Activated naive CD4-positive, alpha-beta T cell treated with anti-CD3 and anti-CD28 coated beads, Interleukin-2, amount 50 U/mL, for 16 hours (primary cell): ENCODE measurements around the gene GLDN.

Source experiments
- DNase-seq: peaks from one replicate; pipeline ENCODE4 v3.0.0-alpha.2; 2020

GLDN gene

DNA sequence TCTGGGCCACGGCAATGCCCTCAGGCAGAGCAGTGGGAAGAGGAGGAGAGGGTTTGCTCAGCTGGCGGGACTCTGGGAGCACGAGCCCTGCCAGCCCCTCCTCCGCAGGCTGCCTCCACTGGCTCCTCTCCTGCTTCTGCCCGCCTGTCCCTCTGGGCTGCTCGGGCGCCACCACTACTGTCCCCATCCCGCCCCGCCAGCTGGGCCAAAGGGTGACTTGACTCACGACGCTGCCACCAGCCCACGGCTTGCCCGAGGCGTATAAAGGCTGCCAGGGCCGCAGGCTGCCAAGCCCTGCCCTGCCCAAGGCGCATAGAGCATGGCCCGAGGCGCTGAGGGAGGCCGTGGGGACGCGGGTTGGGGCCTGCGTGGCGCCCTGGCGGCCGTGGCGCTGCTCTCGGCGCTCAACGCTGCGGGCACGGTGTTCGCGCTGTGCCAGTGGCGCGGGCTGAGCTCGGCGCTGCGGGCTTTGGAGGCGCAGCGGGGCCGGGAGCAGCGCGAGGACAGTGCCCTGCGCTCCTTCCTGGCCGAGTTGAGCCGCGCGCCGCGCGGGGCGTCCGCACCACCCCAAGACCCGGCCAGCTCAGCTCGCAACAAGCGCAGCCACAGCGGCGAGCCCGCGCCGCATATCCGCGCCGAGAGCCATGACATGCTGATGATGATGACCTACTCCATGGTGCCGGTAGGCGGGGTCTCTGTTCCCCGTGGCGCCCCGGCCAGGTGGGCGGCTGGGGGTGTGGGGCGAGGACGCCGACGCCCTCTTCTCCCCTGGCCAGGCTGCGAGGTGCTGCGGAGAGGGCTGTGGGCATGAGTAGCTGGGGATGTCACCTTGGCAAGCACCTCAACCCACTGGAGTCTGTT, at the start of gene GLDN:
Gene GLDN (plus strand): TSS at position 290 of the 861 bp plus-strand sequence. CDS start 30 bp downstream, at position 320.
- no peak for DNase-seq

DNA sequence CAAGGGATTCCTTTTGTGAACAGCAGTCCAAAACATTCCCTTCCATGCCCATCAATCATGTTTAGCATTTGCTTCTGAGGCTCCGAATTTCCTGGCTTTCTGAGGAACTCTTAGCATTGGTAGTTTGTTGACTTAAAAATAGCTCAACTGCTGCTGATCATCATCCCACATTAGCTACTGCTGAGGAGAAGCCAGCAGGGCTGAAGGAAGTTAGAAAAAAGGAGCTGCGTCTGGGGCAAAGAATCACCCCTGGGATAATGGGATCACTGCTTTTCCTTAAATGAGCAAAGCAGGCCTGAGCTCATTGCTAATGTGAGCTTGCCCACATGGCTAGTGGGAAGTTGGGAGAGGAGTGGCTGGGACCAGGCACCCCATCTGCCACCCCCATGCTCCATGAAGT, 42.8 kb upstream of the GLDN start:
- DNase-seq: no peak

DNA sequence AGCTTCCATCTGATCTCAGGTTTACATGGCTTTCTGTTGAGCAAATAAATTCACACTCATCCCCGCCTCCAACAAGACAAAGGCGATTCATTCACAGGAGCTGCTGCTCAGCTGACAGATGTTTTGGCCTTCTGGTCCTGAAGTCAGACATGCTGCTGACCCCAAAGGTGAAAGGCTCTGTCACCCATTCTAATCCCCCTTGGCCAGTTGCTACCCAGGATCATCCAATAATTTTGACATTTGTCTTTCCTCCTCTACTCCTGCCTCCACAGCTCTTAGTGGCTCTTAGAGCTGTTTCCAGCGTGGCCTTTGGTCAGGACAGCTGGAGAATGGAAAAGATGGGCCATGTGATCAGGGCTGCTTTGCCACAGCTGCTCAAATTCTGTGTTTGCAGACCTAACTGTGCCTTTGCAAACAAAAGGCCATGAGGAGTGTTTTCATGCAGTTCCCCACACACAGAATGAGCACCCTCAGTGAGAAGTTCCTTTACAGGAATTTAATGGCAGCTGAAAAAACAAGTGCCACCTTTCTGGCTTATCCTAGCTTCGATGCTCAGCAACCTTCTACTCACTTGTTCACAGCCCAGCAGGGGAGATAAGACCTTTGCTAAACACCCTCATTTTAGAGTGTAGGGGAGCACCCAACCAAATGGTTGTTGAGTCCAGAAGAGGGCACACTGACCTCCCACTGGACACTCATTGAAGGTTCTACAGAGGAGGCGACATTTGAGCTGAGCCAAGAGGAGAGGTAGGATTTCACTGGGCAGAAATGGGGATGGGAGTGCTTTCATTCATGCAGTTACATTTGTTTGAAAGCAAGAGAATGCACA, 42.1 kb upstream of the GLDN start:
- no peak for DNase-seq

DNA sequence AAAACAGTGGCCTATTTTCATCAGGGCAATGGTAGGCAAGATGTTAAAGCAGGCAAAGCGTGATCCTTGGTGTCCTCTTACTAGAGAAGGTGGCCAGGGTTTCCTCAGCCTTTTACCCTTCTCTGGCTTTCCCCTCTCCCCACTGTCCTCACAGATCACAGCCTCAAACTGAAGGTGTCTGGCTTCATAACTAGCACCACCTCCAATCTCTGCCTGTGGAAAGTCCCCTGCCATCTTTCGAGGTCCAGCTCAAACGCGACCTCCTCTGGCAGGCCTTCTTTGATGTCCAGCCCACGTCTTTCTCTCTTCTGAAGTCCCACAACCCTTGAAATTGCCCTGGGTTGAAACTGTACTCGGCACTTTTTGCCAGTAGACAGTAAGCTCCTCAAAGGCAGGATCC, 39.0 kb upstream of the GLDN start:
- DNase-seq: no peak

DNA sequence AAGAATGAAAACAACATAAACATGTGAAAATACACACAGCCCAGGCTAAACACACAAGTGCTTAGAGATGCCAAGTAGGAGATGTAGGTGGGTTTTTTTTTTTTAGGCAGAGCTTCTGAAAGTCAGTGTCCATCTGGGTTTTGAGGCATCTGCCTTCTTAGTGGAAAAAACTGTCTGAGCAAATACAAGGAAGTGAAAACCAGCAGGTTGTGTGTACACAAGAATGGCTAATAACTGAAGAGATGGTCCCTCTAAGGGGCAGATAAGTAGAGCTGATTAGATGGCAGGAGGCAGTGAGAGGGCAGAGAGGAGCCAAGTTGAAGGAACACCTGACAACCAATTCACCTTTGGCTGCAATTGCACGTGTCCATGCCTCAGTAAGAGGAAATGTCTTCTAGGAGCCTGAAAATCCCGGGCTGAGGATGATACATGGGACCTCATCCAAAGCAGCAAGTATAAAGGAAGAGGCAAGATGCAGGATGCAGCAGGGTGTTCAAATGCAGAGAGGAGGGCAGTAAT, 37.9 kb upstream of the GLDN start:
- DNase-seq: no peak

DNA sequence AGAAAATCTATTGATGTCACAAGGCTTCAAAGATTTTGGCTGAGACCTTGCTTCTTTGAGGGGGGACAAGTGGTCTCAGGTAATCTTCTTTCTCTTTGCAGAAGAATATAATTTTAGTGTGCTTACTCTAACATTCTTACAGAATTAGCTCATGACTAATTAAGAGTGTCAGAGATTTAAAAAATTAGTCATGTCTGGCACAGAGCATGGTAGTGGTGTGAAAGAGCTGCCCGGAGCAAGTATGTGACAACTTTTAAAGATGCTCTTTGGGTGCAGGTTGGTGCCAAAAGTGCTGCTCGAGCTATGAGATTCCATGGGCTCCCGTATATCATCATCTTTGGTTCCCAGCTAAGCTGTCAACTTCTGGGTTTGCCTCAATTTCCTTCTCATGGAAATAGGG, 34.1 kb upstream of the GLDN start:
- no peak for DNase-seq

DNA sequence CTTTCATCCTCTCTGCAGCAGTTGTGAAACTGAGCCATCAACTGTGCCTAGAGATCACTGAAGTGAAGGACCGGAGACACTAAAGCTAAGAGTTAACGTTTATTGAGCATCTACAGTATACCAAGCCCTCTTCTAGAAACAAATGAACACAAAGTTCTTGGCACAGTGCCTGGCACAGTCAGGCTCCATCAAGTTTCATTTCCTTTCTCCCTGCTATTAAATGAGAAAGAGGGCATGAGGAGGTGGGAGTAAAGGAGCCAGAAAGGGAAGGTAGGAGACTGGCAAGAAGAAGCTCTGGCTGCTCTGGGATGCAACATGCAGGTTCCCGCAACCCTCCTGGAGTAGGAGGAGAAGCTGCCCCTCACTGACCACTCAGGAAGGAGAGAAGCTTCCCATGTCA, 33.6 kb upstream of the GLDN start:
- DNase-seq: no peak

DNA sequence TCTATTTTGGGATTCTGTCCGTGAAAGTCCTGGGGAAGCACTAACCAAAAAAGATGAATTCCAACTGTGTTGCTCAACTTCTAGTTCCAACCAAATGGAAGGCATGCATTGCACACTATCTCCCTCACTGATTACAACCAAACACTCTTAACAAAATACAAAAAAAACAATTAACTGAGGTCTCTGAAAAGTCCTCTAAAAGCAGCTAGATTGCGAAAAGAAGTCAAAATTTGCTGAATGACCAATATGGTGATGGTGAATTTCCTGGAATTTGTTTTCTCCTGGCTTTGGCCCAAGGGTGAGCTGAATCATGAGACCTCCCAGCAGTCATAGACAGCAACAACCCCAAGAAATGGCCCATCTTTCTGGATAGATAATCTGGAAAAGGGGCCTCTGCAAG, 31.4 kb upstream of the GLDN start:
- DNase-seq: no peak

DNA sequence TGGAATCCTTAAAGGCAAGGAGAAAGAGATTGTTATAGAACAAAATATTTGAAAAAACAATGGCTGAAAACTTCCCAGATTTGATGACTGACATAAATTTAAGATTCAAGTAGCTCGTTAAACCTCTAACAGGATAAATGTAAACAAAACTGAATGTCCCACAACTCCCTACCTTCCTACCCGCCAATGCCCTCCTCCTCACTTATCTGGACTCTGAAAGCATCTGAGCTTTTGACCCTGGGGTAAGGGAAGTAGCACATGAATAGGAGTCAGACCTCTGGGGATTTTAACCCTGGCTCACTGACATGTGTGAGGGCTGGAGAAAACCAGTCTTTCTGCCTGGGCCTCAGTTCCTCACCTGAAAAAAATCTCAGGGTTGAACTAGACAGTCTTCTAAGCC, 29.9 kb upstream of the GLDN start:
- DNase-seq: no peak

DNA sequence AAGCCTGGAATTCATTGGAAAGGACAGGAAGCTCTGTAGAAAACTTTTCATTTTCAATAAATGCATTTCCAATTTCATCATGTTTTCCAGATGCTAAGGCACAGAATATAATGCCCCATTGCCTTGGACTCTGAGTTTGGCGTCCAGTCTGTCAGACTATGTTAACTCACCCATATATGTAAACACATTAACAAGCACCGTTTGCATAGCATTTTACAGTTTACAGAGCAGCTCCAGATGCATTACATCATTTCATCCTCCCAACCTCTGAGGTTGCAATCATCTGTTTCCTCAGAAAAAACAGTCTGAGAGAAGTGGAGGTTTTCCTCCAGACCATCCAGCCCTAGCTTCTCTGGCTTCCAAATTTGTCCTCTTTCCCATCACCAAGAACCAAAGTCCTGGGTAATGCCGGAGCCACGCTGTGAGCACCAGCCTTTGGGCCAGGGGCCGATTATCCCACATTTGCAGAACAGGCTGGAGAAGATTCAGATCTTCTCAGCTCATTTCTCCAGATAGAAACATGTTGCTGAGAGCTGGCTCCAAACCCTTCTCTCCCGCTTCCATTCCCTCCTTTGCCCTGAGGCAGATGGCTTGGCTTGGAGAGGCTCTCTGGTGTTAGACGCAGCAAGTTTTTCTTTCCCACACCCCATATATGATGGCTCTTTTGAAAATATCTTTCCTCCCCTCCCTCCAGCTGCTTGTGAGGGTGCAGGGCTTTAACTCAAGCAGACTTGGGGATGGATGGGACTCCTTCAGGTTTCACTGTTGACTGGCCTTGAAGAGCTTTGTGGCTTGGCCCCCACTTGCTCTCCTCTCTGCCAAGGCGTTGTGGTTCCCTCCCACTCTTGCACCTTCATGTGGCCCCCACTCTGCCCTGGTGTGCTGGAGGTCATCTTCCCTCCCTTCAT, 29.0 kb upstream of the GLDN start:
- no peak for DNase-seq

DNA sequence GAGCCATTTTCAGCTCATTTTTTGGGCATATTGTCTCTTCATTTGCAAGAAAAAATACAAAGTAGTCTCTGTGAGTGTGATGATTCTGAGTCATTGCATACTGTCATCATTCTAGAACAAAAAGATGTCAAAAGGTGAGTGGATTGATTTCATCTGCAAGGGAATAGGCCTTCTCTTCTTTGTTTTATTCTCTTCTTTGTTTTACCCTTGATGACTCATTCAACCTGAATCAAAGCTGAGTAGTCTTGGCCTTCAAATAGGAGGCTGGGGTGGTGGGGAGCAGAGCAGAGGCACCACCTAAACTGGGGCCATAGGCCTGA, 28.4 kb upstream of the GLDN start:
- no peak for DNase-seq

DNA sequence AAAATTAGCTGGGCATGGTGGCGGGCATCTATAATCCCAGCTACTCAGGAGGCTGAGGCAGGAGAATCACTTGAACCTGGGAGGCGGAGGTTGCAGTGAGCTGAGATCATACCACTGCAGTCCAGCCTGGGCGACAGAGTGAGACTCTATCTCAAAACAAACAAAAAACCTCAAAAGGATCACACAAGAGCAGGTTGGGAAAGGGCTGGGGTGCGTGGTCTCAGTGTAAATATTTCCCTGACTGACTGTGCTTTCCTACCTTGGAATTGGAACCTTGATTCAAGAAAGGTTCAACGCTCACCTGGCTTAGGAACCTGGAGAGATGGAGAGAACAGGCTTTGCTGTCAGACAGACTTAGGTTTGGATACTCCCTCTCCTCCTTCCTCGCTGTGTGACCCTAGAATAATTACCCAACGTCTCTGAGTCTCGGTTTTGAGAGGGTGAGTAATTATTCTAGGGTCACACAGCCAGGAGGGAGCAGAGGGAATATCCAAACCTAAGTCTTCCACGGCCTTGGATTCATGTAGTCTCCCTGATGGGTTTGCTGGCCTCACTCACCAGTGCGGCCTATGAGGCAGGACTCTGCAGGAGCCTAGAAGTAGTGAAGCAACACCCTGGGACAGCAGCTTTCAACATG, 27.7 kb upstream of the GLDN start:
- no peak for DNase-seq

DNA sequence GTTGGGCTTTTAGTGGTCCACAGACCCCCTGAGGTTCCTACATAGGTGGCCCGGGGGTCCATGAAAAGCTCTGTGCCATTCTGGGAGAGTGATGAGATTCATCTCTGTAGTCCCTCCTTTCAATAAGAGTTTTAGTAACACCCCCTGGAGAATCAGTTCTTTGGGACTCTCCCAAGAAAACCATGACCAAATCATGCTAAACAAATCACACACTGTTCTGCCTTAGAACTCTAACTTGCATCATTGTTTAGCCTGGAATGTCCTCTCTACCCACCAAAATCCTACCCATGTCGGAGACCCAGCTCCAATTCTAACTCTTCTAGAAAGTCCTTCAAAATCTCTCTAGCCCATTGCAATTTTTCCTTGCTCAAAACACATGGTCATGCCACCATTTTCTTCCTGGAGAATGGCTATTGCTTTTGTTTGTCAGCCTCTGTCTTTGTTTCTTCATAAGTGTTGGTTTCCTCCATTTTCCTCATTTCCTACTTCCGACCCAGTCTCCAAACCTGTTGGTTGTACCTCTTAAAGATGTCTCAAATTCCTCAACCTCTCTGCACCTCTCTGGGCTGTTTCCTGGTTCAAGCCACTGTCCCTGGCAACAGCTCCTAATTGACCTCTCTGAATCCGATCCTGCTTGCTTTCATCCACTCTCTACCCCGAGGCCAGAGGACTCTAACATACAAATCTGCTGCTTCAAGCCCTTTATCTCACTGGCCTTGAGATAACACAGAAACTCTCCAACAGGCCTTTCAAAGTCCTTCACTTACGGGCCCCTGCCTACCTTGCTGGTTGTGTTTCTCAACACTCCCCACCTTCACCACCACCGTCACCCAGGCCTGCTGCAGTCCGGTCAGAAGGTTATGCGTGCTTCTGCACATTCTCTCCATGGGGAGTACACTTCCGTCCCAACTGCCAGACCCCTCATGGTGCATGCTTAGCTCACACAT, 26.8 kb upstream of the GLDN start:
- DNase-seq: no peak

DNA sequence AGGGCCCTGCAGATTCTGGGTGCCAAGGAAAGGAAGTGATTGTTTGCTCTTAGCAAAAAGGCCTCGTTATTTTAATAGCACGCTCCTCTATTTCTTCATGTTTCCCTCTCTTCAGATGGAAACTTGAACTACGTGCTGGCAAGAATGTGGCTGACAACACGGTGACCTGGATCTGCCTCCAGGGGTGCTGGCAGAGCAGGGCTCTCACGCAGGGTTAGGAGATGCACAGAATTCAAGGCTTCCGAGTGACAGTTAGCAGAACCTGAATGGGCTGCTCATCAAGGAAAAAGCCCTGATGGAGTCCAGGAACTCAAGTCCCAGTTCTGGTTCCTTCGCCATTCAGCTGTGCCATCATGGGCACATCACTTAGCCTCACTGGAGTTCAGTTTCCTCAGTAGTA, 25.7 kb upstream of the GLDN start:
- DNase-seq: no peak

DNA sequence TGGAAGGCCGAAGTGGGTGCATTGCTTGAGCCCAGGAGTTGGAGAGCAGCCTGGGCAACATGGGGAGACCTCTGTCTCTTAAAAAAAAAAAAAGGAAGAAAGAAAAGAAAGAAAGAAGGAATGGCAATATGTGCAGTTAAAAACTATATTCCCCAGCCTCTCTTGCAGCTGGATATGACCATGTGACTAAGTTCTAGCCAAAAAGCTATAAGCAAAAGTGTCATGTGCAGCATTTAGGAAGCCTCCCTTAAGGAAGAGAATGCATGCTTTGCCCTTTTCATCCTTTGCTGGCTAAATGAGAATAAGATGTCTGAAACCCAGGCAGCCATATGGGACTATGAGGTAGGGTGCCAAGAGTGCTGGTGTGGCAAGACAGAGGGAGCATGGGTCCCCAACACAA, 24.8 kb upstream of the GLDN start:
- no peak for DNase-seq

DNA sequence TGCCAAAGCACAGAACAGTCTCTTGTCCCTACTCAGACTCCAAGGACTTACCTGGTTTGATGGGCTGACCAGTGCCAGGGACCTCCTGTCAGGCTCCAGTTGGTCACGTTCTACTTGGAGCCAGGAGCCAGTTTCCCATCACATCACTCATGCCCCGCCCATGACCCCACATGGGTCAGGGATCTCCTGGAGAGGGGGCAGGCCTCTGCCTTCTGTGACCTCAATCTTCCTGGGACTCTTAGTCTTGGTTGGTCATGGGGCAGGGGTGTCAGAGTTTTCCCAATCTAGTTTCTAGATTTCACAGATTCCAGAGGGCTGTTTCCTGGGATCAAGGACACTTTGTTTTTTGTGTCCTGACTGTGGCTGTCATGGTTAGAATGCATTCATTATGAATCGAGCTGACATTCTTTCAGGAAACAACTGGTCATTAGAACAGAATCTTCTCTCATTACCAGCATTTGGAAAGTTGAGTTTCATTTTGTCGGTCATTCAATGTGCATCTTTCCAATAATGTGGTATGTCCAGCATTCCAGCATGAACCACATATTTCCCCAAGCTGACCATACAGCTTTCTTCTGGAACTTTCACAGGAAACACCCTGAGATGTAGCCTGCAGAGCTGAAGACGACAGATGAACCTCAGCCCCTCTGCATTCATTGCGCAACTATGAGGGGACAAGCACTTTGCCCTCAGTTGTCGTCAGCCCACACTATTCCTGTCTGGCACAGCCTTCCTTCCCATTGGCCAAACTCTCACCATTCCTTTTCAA, 22.9 kb upstream of the GLDN start:
- no peak for DNase-seq

DNA sequence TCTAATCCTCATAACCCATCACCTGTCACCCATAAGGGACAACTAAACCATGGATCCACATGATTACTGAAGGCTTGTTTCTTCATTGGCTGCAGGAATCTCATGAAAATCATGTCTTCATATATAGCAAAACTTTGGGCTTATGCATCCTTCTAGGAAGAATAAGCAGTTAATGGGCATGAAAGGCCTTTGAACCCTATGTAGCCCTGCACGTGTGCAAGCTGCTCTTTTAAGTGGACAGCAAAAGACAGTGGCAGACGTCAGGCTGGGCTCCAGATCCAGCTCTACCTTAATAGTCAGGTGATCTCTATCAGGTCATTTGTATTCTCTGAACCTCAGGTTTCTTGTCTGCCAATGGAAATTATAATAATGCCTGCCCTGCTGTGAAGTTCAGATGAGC, 21.9 kb upstream of the GLDN start:
- DNase-seq: no peak

DNA sequence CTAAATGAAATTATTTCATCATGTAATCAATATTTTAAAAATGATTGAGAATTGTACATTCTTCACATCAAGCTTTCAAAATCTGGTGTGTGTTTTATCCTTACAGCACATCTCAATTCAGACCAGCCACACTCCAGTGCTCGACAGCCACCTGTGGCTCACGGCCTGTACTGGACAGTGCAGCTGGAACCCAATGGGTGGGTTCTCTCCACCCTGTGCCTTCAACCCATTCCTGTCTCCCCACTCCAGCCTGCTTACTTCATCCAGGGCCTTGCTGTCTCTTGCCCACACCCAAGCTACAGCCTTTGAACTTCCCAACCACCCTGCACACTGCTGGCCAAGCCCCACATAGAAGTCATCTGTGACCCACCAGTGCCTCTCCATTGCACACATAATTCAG, 20.6 kb upstream of the GLDN start:
- no peak for DNase-seq

DNA sequence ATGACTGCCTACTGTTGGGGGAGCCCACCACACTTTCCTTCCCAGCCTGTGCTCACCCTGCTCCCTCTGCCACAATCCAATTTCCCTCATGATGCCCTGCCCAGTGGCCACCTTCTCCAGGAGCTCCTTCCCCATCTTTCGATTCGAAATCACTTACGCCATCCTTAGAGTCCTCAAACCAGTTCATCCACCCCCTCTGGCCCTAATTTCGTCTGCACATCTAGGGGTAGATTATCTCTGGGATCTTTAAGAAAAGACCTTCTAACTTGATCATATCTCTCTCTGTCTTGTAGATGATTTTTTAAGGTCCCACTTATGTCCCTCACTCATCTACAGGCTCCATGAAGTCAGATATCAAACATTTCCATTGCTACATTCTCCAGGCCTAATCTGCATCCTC, 20.1 kb upstream of the GLDN start:
- no peak for DNase-seq

DNA sequence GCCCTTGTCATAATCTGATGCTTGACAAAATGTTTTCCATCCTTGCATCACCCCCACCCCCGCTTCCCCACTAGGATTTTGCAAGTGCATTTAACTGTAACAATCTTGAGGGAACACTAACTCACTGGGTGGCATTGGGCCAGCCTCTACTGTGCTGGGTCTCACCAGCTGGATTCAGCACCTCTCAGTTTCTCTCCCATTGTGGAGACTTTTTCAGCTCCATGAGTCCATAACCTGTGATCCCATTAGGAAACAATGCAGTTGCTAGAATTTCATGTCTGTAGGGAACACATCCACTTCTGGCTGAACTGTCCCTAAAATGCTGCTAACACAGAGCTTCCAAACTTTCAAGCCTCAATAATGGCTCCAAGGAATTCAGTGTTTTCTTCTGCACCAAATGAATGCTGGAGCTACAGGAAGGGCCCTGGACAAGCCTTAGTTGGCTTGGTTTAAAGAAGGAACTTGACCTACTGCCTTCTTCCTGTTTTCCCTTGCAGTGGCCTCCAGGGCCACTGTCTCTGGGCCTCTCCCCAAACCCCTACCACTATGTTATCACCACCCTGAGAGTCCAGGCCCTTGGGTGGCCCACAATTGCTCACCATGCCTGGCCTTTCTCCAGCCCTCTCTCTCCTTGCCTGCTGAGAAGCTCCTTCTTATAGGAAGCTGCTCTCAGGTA, 18.7 kb upstream of the GLDN start:
- DNase-seq: no peak
